Measurements from ENCODE around the gene MFSD1. TPM values are rescaled to one million over a fixed set of nuclear protein-coding genes. Genes with fewer than 3 reads are reported as not detected.
A peak's percentile ranks its signal among the peaks of the same experiment; 100 is the strongest.
"Not testable (repeated sequence)": the region's sequence is repeated elsewhere in the genome, so short reads cannot be mapped to it uniquely, and the experiment has no call there.

MFSD1 gene
- total RNA-seq, 4 donors from 2014 or later: 18.6 to 33.5 (median 25.2) TPM

- in situ Hi-C loops (cut with MboI; ENCODE audit: low sequenced_read_pairs in 4 of 4): loop anchor here (5.0 to 25.0 kb wide), 4 partner anchors 64 to 129 kb away; partner anchors contain the start of gene LXN (in 1 of the 4)
- Histone ChIP-seq H3K4me1 (peaks cover 0 to 4% of the 10 kb centered on the region in 2 donors), H3K27ac (no peak overlapping the region), H3K9me3 (no peaks in the 10 kb centered on the region), H3K4me3 (peak overlapping the region in 3 of 4 donors; percentile 10 to 29 (median 14)), H3K36me3 (no peaks in the 10 kb centered on the region), H3K27me3 (no peaks in the 10 kb centered on the region)
- intact Hi-C loops (cut with DNase I; ENCODE audit: low total_unique reads): loop anchor here (1.0 to 5.0 kb wide), 2 partner anchors 64 to 134 kb away; no protein-coding TSS in a partner anchor
- DNase-seq: no peak
- ATAC-seq: no peak
- TF ChIP-seq CTCF (IDR thresholded peaks at IDR 0.05 in 4 of 5, conservative IDR thresholded peaks at IDR 0.05 in 1 of 5): peak; percentile 34 to 73 (median 58)
- TF ChIP-seq POLR2A (IDR thresholded peaks at IDR 0.05): no peak
These were observed 10.8 kb upstream of the MFSD1 start for GRCh38 chr3:158790901-158791589.

GRCh38 chr3:158791590-158791920 lies 10.3 kb upstream of the MFSD1 start:
- peak in 1 of 5 experiments; percentile 19 for TF ChIP-seq CTCF (IDR thresholded peaks at IDR 0.05 in 4 of 5, conservative IDR thresholded peaks at IDR 0.05 in 1 of 5)
- H3K4me3 ChIP-seq: peak overlapping the region in 1 of 4 donors; percentile 29
- H3K4me1 ChIP-seq, H3K27ac ChIP-seq, H3K9me3 ChIP-seq, ATAC-seq, DNase-seq, H3K36me3 ChIP-seq, H3K27me3 ChIP-seq: not testable (repeated sequence)
- in situ Hi-C loops (cut with MboI; ENCODE audit: low sequenced_read_pairs in 4 of 4) (loop anchor here (5.0 to 25.0 kb wide), 4 partner anchors 64 to 129 kb away; partner anchors contain the start of gene LXN (in 1 of the 4)), intact Hi-C loops (cut with DNase I; ENCODE audit: low total_unique reads) (loop anchor here (1.0 to 5.0 kb wide), 2 partner anchors 64 to 134 kb away; no protein-coding TSS in a partner anchor)

GRCh38 chr3:158792709-158793108 lies 9.1 kb upstream of the MFSD1 start:
- DNase-seq (no peak), ATAC-seq (no peak)
- Histone ChIP-seq H3K36me3 (no peaks in the 10 kb centered on the region), H3K4me3 (no peak overlapping the region), H3K4me1 (peaks cover 0 to 4% of the 10 kb centered on the region in 2 donors), H3K27me3 (no peaks in the 10 kb centered on the region), H3K9me3 (no peaks in the 10 kb centered on the region), H3K27ac (no peak overlapping the region)
- in situ Hi-C loops (cut with MboI; ENCODE audit: low sequenced_read_pairs in 4 of 4): loop anchor here (5.0 to 25.0 kb wide), 4 partner anchors 65 to 130 kb away; partner anchors contain the start of gene LXN (in 1 of the 4)
- TF ChIP-seq CTCF (IDR thresholded peaks at IDR 0.05 in 4 of 5, conservative IDR thresholded peaks at IDR 0.05 in 1 of 5): no peak
- no peak for TF ChIP-seq POLR2A (IDR thresholded peaks at IDR 0.05)
- intact Hi-C loops (cut with DNase I; ENCODE audit: low total_unique reads): loop anchor here (5.0 kb wide), 1 partner anchor 135 kb away; no protein-coding TSS in a partner anchor

- in situ Hi-C loops (cut with MboI; ENCODE audit: low sequenced_read_pairs in 4 of 4) (loop anchor here (5.0 to 25.0 kb wide), 4 partner anchors 67 to 132 kb away; partner anchors contain the start of gene LXN (in 1 of the 4)), intact Hi-C loops (cut with DNase I; ENCODE audit: low total_unique reads) (loop anchor here (5.0 kb wide), 1 partner anchor 137 kb away; no protein-coding TSS in a partner anchor)
- no peaks in the 10 kb centered on the region for H3K9me3 ChIP-seq
- DNase-seq (no peak), ATAC-seq (no peak)
- no peak overlapping the region for H3K27ac ChIP-seq
- H3K4me1 ChIP-seq: peaks cover 0 to 4% of the 10 kb centered on the region in 2 donors
- H3K36me3 ChIP-seq: no peaks in the 10 kb centered on the region
- H3K27me3 ChIP-seq: no peaks in the 10 kb centered on the region
- no peak overlapping the region for H3K4me3 ChIP-seq
- no peak for TF ChIP-seq CTCF (IDR thresholded peaks at IDR 0.05 in 4 of 5, conservative IDR thresholded peaks at IDR 0.05 in 1 of 5)
- TF ChIP-seq POLR2A (IDR thresholded peaks at IDR 0.05): no peak
These were observed 7.6 kb upstream of the MFSD1 start for GRCh38 chr3:158794206-158794605.
